ENCODE results near the gene GAL3ST1.

Gene GAL3ST1

DNA sequence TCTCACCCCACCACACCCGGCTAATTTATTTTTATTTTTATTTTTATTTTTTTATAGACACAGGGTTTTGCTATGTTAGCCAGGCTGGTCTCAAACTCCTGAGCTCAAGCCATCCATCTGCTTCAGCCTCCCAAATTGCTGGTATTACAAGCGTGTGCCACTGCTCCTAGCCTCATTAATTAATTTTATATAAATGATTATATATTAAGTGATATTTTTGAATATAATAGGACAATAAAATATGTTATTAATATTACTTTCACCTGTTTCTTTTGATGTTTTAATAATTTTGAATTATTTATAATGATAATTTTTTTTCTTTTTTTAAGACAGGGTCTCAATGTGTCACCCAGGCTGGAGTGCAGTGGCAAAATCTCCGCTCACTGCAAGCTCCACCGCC is 66.8 kb downstream of the GAL3ST1 start:
- TF ChIP-seq EZH2 (IDR thresholded peaks at IDR 0.05; ENCODE audit: borderline replicate concordance, low read depth, low read length, severe bottlenecking), result no peak
- TF ChIP-seq, protein P1, sequence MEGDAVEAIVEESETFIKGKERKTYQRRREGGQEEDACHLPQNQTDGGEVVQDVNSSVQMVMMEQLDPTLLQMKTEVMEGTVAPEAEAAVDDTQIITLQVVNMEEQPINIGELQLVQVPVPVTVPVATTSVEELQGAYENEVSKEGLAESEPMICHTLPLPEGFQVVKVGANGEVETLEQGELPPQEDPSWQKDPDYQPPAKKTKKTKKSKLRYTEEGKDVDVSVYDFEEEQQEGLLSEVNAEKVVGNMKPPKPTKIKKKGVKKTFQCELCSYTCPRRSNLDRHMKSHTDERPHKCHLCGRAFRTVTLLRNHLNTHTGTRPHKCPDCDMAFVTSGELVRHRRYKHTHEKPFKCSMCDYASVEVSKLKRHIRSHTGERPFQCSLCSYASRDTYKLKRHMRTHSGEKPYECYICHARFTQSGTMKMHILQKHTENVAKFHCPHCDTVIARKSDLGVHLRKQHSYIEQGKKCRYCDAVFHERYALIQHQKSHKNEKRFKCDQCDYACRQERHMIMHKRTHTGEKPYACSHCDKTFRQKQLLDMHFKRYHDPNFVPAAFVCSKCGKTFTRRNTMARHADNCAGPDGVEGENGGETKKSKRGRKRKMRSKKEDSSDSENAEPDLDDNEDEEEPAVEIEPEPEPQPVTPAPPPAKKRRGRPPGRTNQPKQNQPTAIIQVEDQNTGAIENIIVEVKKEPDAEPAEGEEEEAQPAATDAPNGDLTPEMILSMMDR (IDR thresholded peaks at IDR 0.05; ENCODE audit: borderline replicate concordance, extremely low read depth, low read length, poor library complexity, severe bottlenecking), result no peak
- Histone ChIP-seq H3K27ac (ENCODE audit: low read length) (no peak overlapping the region), H3K9ac (ENCODE audit: low read depth, low read length) (no peak overlapping the region)

DNA sequence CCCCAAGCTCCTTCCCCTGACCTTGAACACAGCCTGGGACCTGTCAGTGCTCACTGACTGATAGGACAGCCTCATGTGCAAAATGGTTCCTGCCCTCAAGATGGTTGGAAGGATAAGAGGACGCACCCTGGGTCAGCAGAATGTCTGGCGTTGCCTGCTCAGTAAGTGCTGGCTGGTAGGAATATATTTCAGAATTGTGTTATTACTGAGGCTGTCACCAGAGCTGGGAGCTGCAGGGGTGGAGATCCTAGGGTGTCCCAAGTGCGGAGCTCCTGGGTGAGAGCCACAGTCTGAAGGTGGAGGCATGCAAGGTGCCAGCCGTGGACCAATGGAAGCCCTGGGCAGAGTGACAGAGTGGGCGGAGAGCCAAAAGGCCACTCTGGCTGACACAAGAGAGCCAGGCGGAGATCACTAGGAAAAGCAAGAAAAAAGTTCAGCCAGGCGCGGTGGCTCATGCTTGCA is 67.9 kb downstream of the GAL3ST1 start:
- no peak overlapping the region for H2AFZ ChIP-seq (ENCODE audit: low read depth, low read length)

More for the DNA sequence above, 66.8 kb downstream of the GAL3ST1 start:
- Histone ChIP-seq H4K20me1 (ENCODE audit: insufficient read depth, low read length) (no peaks in the 10 kb centered on the region), H3K9me3 (ENCODE audit: insufficient read depth, low read length, severe bottlenecking) (no peaks in the 10 kb centered on the region), H2AFZ (ENCODE audit: low read depth, low read length) (no peak overlapping the region), H3K4me3 (ENCODE audit: low read depth in 1 of 2, low read length in 2 of 2) (no peak overlapping the region), H3K27me3 (ENCODE audit: insufficient read depth, low read length, poor library complexity) (no peaks in the 10 kb centered on the region), H3K4me1 (ENCODE audit: insufficient read depth, low read length) (no peaks in the 10 kb centered on the region), H3K79me2 (ENCODE audit: insufficient read depth, low read length) (no peaks in the 10 kb centered on the region), H3K4me2 (ENCODE audit: insufficient read depth, low read length) (no peak overlapping the region), H3K36me3 (ENCODE audit: insufficient read depth, low read length) (no peaks in the 10 kb centered on the region)
- no peak for ATAC-seq (ENCODE audit: insufficient read depth, low read depth)
- no peak for DNase-seq

More for the DNA sequence above, 67.9 kb downstream of the GAL3ST1 start:
- H4K20me1 ChIP-seq (ENCODE audit: insufficient read depth, low read length), result no peaks in the 10 kb centered on the region
- H3K9me3 ChIP-seq (ENCODE audit: insufficient read depth, low read length, severe bottlenecking), result no peaks in the 10 kb centered on the region
- DNase-seq (no peak), ATAC-seq (ENCODE audit: insufficient read depth, low read depth) (no peak)
- TF ChIP-seq, protein P1 (IDR thresholded peaks at IDR 0.05; ENCODE audit: borderline replicate concordance, extremely low read depth, low read length, poor library complexity, severe bottlenecking), result no peak
- TF ChIP-seq EZH2 (IDR thresholded peaks at IDR 0.05; ENCODE audit: borderline replicate concordance, low read depth, low read length, severe bottlenecking), result no peak
- no peaks in the 10 kb centered on the region for H3K36me3 ChIP-seq (ENCODE audit: insufficient read depth, low read length)
- H3K27me3 ChIP-seq (ENCODE audit: insufficient read depth, low read length, poor library complexity), result no peaks in the 10 kb centered on the region
- no peak overlapping the region for H3K4me3 ChIP-seq (ENCODE audit: low read depth in 1 of 2, low read length in 2 of 2)
- no peaks in the 10 kb centered on the region for H3K4me1 ChIP-seq (ENCODE audit: insufficient read depth, low read length)
- H3K79me2 ChIP-seq (ENCODE audit: insufficient read depth, low read length), result no peaks in the 10 kb centered on the region
- no peak overlapping the region for H3K27ac ChIP-seq (ENCODE audit: low read length)
- H3K4me2 ChIP-seq (ENCODE audit: insufficient read depth, low read length), result no peak overlapping the region
- H3K9ac ChIP-seq (ENCODE audit: low read depth, low read length), result no peak overlapping the region
